Trophoblast cell (in vitro differentiated cells and primary cell): Measurements from ENCODE around the gene UFD1.

ENCODE experiments used
- DNase-seq, 2 donors: peaks; one replicate each; pipeline ENCODE4 v3.0.0-alpha.2; 2016
- H2AFZ ChIP-seq: 2 replicates; pipeline ENCODE4 v1.6.1; 2013; ENCODE audit warnings: low read length, moderate library complexity, mild to moderate bottlenecking; ENCODE audit not compliant: insufficient read depth, poor library complexity
- H2AK5ac ChIP-seq: 2 replicates; pipeline ENCODE4 v1.6.1; 2013; ENCODE audit warnings: mild to moderate bottlenecking, low read length
- H2BK120ac ChIP-seq: 2 replicates; pipeline ENCODE4 v1.6.1; 2013; ENCODE audit warnings: low read length, mild to moderate bottlenecking, moderate library complexity; ENCODE audit not compliant: insufficient read depth, poor library complexity
- H2BK12ac ChIP-seq: 2 replicates; pipeline ENCODE4 v1.6.1; 2013; ENCODE audit warnings: mild to moderate bottlenecking, low read length, moderate library complexity
- H2BK5ac ChIP-seq: 2 replicates; pipeline ENCODE4 v1.6.1; 2013; ENCODE audit warnings: low read length, low read depth, moderate library complexity, mild to moderate bottlenecking; ENCODE audit not compliant: poor library complexity
- H3K14ac ChIP-seq: 2 replicates; pipeline ENCODE4 v1.6.1; 2013; ENCODE audit warnings: mild to moderate bottlenecking, low read length
- H3K18ac ChIP-seq: 2 replicates; pipeline ENCODE4 v1.6.1; 2013; ENCODE audit warnings: mild to moderate bottlenecking, low read length
- H3K23ac ChIP-seq: 2 replicates; pipeline ENCODE4 v1.6.1; 2013; ENCODE audit warnings: low read length
- H3K27ac ChIP-seq: 2 replicates; pipeline ENCODE4 v1.5.1; 2013; ENCODE audit warnings: low read depth, mild to moderate bottlenecking, inconsistent platforms, low read length, moderate library complexity
- H3K27me3 ChIP-seq: 2 replicates; pipeline ENCODE4 v1.6.1; 2013; ENCODE audit warnings: inconsistent platforms, mild to moderate bottlenecking, low read length, moderate library complexity; ENCODE audit not compliant: insufficient read depth
- H3K36me3 ChIP-seq, 2 experiments: 1 replicate in 1 of 2; 2 replicates in 1 of 2; pipeline ENCODE4 v1.6.1; 2013; ENCODE audit warnings: low read length in 2 of 2, mild to moderate bottlenecking in 2 of 2, moderate library complexity in 1 of 2; ENCODE audit not compliant: insufficient read depth in 2 of 2, control insufficient read depth in 1 of 2
- H3K4ac ChIP-seq: 2 replicates; pipeline ENCODE4 v1.6.1; 2013; ENCODE audit warnings: low read depth, mild to moderate bottlenecking, low read length, moderate library complexity
- H3K4me1 ChIP-seq, 2 experiments: 1 replicate in 1 of 2; 2 replicates in 1 of 2; pipeline ENCODE4 v1.6.1; 2013; ENCODE audit warnings: low read length in 2 of 2, mild to moderate bottlenecking in 2 of 2, moderate library complexity in 1 of 2; ENCODE audit not compliant: insufficient read depth in 2 of 2, control insufficient read depth in 1 of 2
- H3K4me2 ChIP-seq: 2 replicates; pipeline ENCODE4 v1.6.1; 2013; ENCODE audit warnings: inconsistent platforms, mild to moderate bottlenecking, low read length, moderate library complexity
- H3K4me3 ChIP-seq: 2 replicates; pipeline ENCODE4 v1.5.1; 2013; ENCODE audit warnings: mild to moderate bottlenecking, low read depth, low read length, inconsistent platforms
- H3K79me1 ChIP-seq: one replicate; pipeline ENCODE4 v1.6.1; 2013; ENCODE audit warnings: low read length
- H3K79me2 ChIP-seq: 2 replicates; pipeline ENCODE4 v1.6.1; 2013; ENCODE audit warnings: low read length, mild to moderate bottlenecking; ENCODE audit not compliant: control insufficient read depth, insufficient read depth, poor library complexity
- H3K9ac ChIP-seq: 2 replicates; pipeline ENCODE4 v1.6.1; 2013; ENCODE audit warnings: mild to moderate bottlenecking, low read length
- H3K9me3 ChIP-seq: 2 replicates; pipeline ENCODE4 v1.6.1; 2013; ENCODE audit warnings: low read depth, mild to moderate bottlenecking, control low read depth, inconsistent platforms, low read length; ENCODE audit not compliant: insufficient read depth
- H4K12ac ChIP-seq: 2 replicates; pipeline ENCODE4 v1.6.1; 2013; ENCODE audit warnings: low read depth, mild to moderate bottlenecking, low read length, moderate library complexity
- H4K8ac ChIP-seq: 2 replicates; pipeline ENCODE4 v1.6.1; 2013; ENCODE audit warnings: low read depth, mild to moderate bottlenecking, low read length, moderate library complexity
- H4K91ac ChIP-seq: one replicate; pipeline ENCODE4 v1.6.1; 2013; ENCODE audit warnings: low read depth, mild to moderate bottlenecking, low read length, moderate library complexity
- WGBS: extraction: QIAGEN DNeasy Blood & Tissue Kit; methylation state at CpG from one replicate; pipeline ENCODE4 v1.1.7; 2013; ENCODE audit warnings: missing lambda C conversion rate; ENCODE audit not compliant: insufficient read length, insufficient coverage; ENCODE audit errors: extremely low coverage; 5-methylcytosine and 5-hydroxymethylcytosine counted together

The UFD1 gene

DNA sequence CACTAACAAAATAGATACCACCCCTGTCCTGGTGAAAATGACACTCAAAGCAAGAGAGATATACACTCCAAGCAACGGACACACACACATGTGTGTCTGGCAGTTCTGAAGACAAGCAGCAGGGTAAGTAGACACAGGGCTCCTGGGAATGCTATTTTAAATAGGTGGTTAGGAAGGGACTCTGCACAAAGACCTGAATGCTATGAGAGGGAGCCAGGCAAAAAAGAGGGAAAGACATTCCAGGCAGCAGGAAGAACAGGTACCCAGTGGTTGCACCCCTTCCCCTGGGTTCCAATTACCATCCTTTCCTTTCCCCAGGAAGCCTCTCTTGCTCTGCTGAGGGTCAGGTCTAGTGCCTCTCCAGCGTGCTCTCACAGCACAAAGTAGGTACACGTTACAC lies 3.0 kb downstream of the UFD1 start:
- Histone ChIP-seq H3K4me3 (no peak overlapping the region), H2BK12ac (no peak overlapping the region), H3K9me3 (no peaks in the 10 kb centered on the region), H3K79me1 (peaks cover 9% of the 10 kb centered on the region), H3K36me3 (peaks cover 34 to 39% of the 10 kb centered on the region in 2 experiments), H3K9ac (no peak overlapping the region), H2AK5ac (no peak overlapping the region), H3K23ac (no peak overlapping the region), H2BK5ac (no peak overlapping the region), H3K18ac (no peak overlapping the region), H4K8ac (no peak overlapping the region), H3K79me2 (peaks cover 16% of the 10 kb centered on the region), H3K4ac (no peak overlapping the region), H2AFZ (no peak overlapping the region), H3K27ac (no peak overlapping the region), H3K14ac (no peak overlapping the region), H4K12ac (no peak overlapping the region), H2BK120ac (no peak overlapping the region), H3K4me2 (no peak overlapping the region), H4K91ac (no peak overlapping the region), H3K4me1 (peaks cover 4 to 7% of the 10 kb centered on the region in 2 experiments), H3K27me3 (no peaks in the 10 kb centered on the region)
- no peak for DNase-seq
- WGBS: no CpG with 5 or more reads among the region's 3 CpGs

GRCh38 chr22:19473578-19473977 lies 5.4 kb downstream of the UFD1 start:
- H3K18ac ChIP-seq: no peak overlapping the region
- no CpG with 5 or more reads among the region's 3 CpGs for WGBS
- H3K27me3 ChIP-seq: no peaks in the 10 kb centered on the region
- no peak overlapping the region for H4K8ac ChIP-seq
- peaks cover 4% of the 10 kb centered on the region in 2 experiments for H3K4me1 ChIP-seq
- no peak overlapping the region for H2AK5ac ChIP-seq
- no peak overlapping the region for H2AFZ ChIP-seq
- no peak overlapping the region for H3K4me2 ChIP-seq
- H3K79me1 ChIP-seq: peaks cover 1% of the 10 kb centered on the region
- no peak overlapping the region for H3K27ac ChIP-seq
- no peak overlapping the region for H3K4ac ChIP-seq
- H4K91ac ChIP-seq: no peak overlapping the region
- H3K14ac ChIP-seq: no peak overlapping the region
- H3K9me3 ChIP-seq: no peaks in the 10 kb centered on the region
- no peak for DNase-seq
- H2BK120ac ChIP-seq: no peak overlapping the region
- no peak overlapping the region for H3K4me3 ChIP-seq
- no peak overlapping the region for H4K12ac ChIP-seq
- peaks cover 57 to 62% of the 10 kb centered on the region in 2 experiments for H3K36me3 ChIP-seq
- H2BK5ac ChIP-seq: no peak overlapping the region
- no peak overlapping the region for H3K23ac ChIP-seq
- H3K79me2 ChIP-seq: peaks cover 7% of the 10 kb centered on the region
- H3K9ac ChIP-seq: no peak overlapping the region
- H2BK12ac ChIP-seq: no peak overlapping the region

- Histone ChIP-seq H3K14ac (no peak overlapping the region), H2BK5ac (no peak overlapping the region), H3K4ac (no peak overlapping the region), H3K4me1 (no peaks in the 10 kb centered on the region), H4K12ac (no peak overlapping the region), H3K27me3 (no peaks in the 10 kb centered on the region), H3K4me2 (no peak overlapping the region), H3K18ac (no peak overlapping the region), H4K8ac (no peak overlapping the region), H3K79me2 (peaks cover 2% of the 10 kb centered on the region), H2AFZ (no peak overlapping the region), H3K4me3 (no peak overlapping the region), H3K23ac (no peak overlapping the region), H3K36me3 (peaks cover 69 to 75% of the 10 kb centered on the region in 2 experiments), H2BK12ac (no peak overlapping the region), H3K9me3 (no peaks in the 10 kb centered on the region), H3K9ac (no peak overlapping the region), H3K27ac (no peak overlapping the region), H2BK120ac (no peak overlapping the region), H4K91ac (no peak overlapping the region), H2AK5ac (no peak overlapping the region), H3K79me1 (no peaks in the 10 kb centered on the region)
- no CpG with 5 or more reads among the region's 8 CpGs for WGBS
- no peak for DNase-seq
Observed at GRCh38 chr22:19472233-19472632, 6.8 kb downstream of the UFD1 start.

GRCh38 chr22:19471572-19471971 lies 7.4 kb downstream of the UFD1 start:
- peaks cover 75 to 82% of the 10 kb centered on the region in 2 experiments for H3K36me3 ChIP-seq
- H3K79me1 ChIP-seq: no peaks in the 10 kb centered on the region
- no peak overlapping the region for H3K18ac ChIP-seq
- no peak overlapping the region for H3K9ac ChIP-seq
- no peak overlapping the region for H3K4me3 ChIP-seq
- H3K4ac ChIP-seq: no peak overlapping the region
- no peaks in the 10 kb centered on the region for H3K9me3 ChIP-seq
- H2AFZ ChIP-seq: no peak overlapping the region
- H3K27me3 ChIP-seq: no peaks in the 10 kb centered on the region
- DNase-seq: no peak
- H2BK5ac ChIP-seq: no peak overlapping the region
- H2BK120ac ChIP-seq: no peak overlapping the region
- no peak overlapping the region for H3K14ac ChIP-seq
- WGBS: no CpG with 5 or more reads among the region's 11 CpGs
- no peak overlapping the region for H2AK5ac ChIP-seq
- no peak overlapping the region for H4K12ac ChIP-seq
- H2BK12ac ChIP-seq: no peak overlapping the region
- no peak overlapping the region for H3K27ac ChIP-seq
- no peak overlapping the region for H3K4me2 ChIP-seq
- H4K8ac ChIP-seq: no peak overlapping the region
- peaks cover 2% of the 10 kb centered on the region for H3K79me2 ChIP-seq
- no peak overlapping the region for H4K91ac ChIP-seq
- no peak overlapping the region for H3K23ac ChIP-seq
- H3K4me1 ChIP-seq: no peaks in the 10 kb centered on the region
